Activated CD8-positive, alpha-beta T cell treated with anti-CD3 and anti-CD28 coated beads for 36 hours (primary cell): ENCODE results near the gene NALCN. TPM values are rescaled to one million over a fixed set of nuclear protein-coding genes. Genes with fewer than 3 reads are reported as not detected.
"Not testable (repeated sequence)": the region's sequence is repeated elsewhere in the genome, so short reads cannot be mapped to it uniquely, and the experiment has no call there.

ENCODE experiments used
- ATAC-seq: fragments of 200-7000 bp; cut with Tn5 transposase; one replicate; pipeline ENCODE4 v1.10.0; 2021; ENCODE audit warnings: mild to moderate bottlenecking, moderate library complexity
- CTCF ChIA-PET: fragments of 350-600 bp; sonication (Branson Sonifier 250); formaldehyde crosslinking; loops from one replicate; lab custom pipeline; 2021; ENCODE audit warnings: antibody characterized with exemption; lab: Charles Lee
- POLR2A ChIA-PET: fragments of 350-600 bp; sonication (Branson Sonifier 250); formaldehyde crosslinking; loops from one replicate; lab custom pipeline; 2021; ENCODE audit warnings: antibody characterized with exemption; lab: Charles Lee
- DNase-seq: peaks from one replicate; pipeline ENCODE4 v3.0.0-alpha.2; 2020
- H3K27ac Mint-ChIP-seq: one replicate; pipeline ENCODE4 v1.8.0; 2021; ENCODE audit warnings: mild to moderate bottlenecking, mixed read lengths
- H3K27me3 Mint-ChIP-seq: one replicate; pipeline ENCODE4 v1.8.0; 2021; ENCODE audit warnings: mixed read lengths
- H3K36me3 Mint-ChIP-seq: one replicate; pipeline ENCODE4 v1.8.0; 2021; ENCODE audit warnings: low read depth, mixed read lengths
- H3K4me1 Mint-ChIP-seq: one replicate; pipeline ENCODE4 v1.8.0; 2021; ENCODE audit warnings: low read depth, mixed read lengths
- H3K4me3 Mint-ChIP-seq: one replicate; pipeline ENCODE4 v1.8.0; 2021; ENCODE audit warnings: mild to moderate bottlenecking, moderate library complexity, mixed read lengths
- H3K9me3 Mint-ChIP-seq: one replicate; pipeline ENCODE4 v1.8.0; 2021; ENCODE audit warnings: mixed read lengths
- CTCF ChIP-seq: fragments of 200-600 bp; IDR thresholded peaks from one replicate; pipeline ENCODE4 v1.8.0; 2022; ENCODE audit warnings: antibody characterized with exemption, mild to moderate bottlenecking
- intact Hi-C: fragments of 100-400 bp; cut with micrococcal nuclease; formaldehyde crosslinking; loops from one replicate; pipeline ENCODE4 v1.10.0; 2022
- total RNA-seq, 2 experiments: library from RNA; stranded (reverse); gene quantifications; one replicate each; pipeline ENCODE4 v1.2.3, GENCODE V29; 2021

NALCN gene
- total RNA-seq, 2 experiments from 2014 or later: not detected

GRCh38 chr13:101325423-101325822 lies 90.9 kb downstream of the NALCN start:
- Mint-ChIP-seq H3K27me3 (no peaks in the 10 kb centered on the region), H3K27ac (no peak overlapping the region), H3K4me3 (no peak overlapping the region), H3K9me3 (no peaks in the 10 kb centered on the region), H3K4me1 (no peaks in the 10 kb centered on the region), H3K36me3 (no peaks in the 10 kb centered on the region)
- intact Hi-C loops: no loop called here
- DNase-seq: no peak
- TF ChIP-seq CTCF: no peak
- CTCF ChIA-PET: no interaction called here
- POLR2A ChIA-PET: no interaction called here
- no peak for ATAC-seq

GRCh38 chr13:101323601-101324000 lies 92.7 kb downstream of the NALCN start:
- TF ChIP-seq CTCF: no peak
- Mint-ChIP-seq H3K4me1 (no peaks in the 10 kb centered on the region), H3K27ac (no peak overlapping the region), H3K9me3 (no peaks in the 10 kb centered on the region), H3K36me3 (no peaks in the 10 kb centered on the region), H3K27me3 (no peaks in the 10 kb centered on the region), H3K4me3 (no peak overlapping the region)
- no peak for DNase-seq
- POLR2A ChIA-PET: no interaction called here
- CTCF ChIA-PET: no interaction called here
- intact Hi-C loops: no loop called here
- ATAC-seq: no peak

GRCh38 chr13:101317986-101318523 lies 98.3 kb downstream of the NALCN start:
- H3K4me1 Mint-ChIP-seq: no peaks in the 10 kb centered on the region
- no peak overlapping the region for H3K4me3 Mint-ChIP-seq
- intact Hi-C loops: no loop called here
- H3K36me3 Mint-ChIP-seq: no peaks in the 10 kb centered on the region
- H3K27me3 Mint-ChIP-seq: no peaks in the 10 kb centered on the region
- DNase-seq (no peak), ATAC-seq (no peak)
- CTCF ChIA-PET: no interaction called here
- POLR2A ChIA-PET: no interaction called here
- no peak for TF ChIP-seq CTCF
- H3K9me3 Mint-ChIP-seq: peaks cover 2% of the 10 kb centered on the region
- no peak overlapping the region for H3K27ac Mint-ChIP-seq

- H3K4me1 Mint-ChIP-seq, POLR2A ChIA-PET, ATAC-seq, DNase-seq, CTCF ChIA-PET, H3K27me3 Mint-ChIP-seq, H3K27ac Mint-ChIP-seq, H3K9me3 Mint-ChIP-seq, H3K4me3 Mint-ChIP-seq, intact Hi-C loops, H3K36me3 Mint-ChIP-seq: not testable (repeated sequence)
Measured at GRCh38 chr13:101313479-101313878, 102.8 kb downstream of the NALCN start.

- no peak for TF ChIP-seq CTCF
- ChIA-PET POLR2A (no interaction called here), CTCF (no interaction called here)
- no peaks in the 10 kb centered on the region for H3K4me1 Mint-ChIP-seq
- intact Hi-C loops: no loop called here
- no peak overlapping the region for H3K4me3 Mint-ChIP-seq
- no peak for DNase-seq
- H3K27ac Mint-ChIP-seq: no peak overlapping the region
- ATAC-seq: no peak
- H3K36me3 Mint-ChIP-seq: no peaks in the 10 kb centered on the region
- peaks cover 2% of the 10 kb centered on the region for H3K9me3 Mint-ChIP-seq
- peaks cover 2% of the 10 kb centered on the region for H3K27me3 Mint-ChIP-seq
Measured at GRCh38 chr13:101309014-101309619, 107.2 kb downstream of the NALCN start.
